ENCODE data around the gene DYNLT2B.
"Not testable (repeated sequence)": the region's sequence is repeated elsewhere in the genome, so short reads cannot be mapped to it uniquely, and the experiment has no call there.

Gene DYNLT2B

DNA sequence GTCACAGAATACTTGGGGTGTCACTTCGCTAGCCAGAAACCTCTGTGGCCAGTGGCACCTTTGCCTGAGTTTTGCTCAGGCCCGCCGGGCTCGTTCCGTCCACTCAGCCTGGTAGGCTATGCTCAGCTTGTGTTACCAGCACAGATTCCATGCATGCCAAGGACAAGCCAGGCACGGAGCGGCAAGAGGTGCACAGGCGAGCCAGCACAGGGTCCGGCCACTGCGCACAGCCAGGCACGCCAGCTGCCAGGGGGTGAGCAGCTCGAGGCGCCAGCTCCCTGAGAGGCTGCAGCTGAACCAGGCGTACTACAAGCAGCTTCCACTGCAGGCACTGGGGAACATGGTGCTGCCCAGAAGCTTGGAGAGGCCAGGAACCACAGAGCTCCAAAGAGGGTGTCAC lies 45.2 kb downstream of the DYNLT2B start:
- DNase-seq (ENCODE audit: low read depth, low spot score) = no peak

DNA sequence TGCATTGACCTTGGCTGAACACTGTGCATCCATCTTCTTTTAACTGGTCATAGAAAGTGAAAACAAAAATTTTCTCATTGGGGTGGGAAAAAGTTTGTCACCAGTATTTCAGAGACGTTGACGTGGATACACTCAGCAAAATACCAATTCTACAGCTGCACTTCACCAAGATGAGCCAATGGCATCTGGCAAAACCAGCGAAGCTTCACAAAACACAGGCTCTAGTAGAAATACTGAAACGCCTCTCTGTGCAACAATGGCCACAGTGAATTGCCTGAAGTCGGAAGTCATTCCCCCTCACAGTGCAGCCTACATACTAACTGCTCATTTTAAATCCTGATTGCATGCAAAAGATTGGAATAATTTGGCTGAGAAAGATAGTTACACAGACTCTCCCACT lies 47.5 kb downstream of the DYNLT2B start:
- no peak for DNase-seq (ENCODE audit: low read depth, low spot score)

DNA sequence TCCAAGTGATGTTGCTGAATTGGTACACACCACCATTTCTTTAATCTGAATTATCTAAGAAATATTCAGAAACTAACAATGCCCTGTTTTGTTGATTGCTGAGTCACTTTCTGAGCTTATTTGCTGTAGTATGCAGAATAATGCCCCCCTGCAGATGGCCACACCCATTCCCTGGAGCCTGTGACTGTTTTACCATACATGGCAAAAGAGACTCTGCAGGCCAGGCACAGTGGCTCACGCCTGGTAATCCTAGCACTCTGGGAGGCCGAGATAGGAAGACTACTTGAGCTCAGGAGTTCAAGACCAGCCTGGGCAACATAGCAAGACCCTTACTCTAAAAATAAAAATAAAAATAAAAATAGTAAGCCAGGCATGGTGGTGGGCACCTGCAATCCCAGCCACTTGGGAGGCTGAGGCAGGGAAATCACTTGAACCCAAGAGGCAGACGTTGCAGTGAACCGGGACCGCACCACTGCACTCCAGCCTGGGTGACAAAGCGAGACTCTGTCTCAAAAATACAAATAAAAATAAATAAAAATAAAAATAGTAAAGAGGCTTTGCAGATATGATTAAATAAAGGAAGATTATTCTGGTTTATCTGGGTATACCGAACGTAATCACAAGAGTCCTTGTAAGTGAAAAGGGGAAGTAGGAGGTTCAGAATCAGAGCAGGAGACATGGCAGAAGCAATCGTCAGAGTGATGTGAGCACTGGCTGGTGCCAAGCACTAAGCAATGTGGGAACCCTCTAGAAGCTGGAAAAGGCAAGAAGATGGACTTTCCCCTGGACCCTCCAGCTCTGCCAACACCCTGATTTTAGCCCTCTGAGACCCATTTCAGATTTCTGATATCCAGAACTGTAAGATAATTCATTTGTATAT lies 49.5 kb downstream of the DYNLT2B start:
- no peak for DNase-seq (ENCODE audit: low read depth, low spot score)

DNA sequence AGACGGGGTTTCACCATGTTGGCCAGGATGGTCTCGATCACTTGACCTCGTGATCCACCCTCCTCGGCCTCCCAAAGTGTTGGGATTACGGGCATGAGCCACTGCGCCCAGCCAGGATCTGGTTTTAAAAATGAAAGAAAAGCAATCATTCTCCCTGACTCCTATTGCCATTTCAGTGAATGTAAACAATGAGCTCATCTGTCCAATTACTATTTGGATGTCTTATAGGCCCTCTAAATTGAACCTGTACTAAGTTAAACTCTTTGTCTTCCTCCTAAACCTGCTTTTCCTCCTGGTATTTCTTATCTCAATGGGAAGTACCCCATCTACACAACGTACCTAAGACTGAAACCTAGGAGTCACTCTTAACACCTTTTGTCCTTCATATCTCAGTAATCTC lies 54.2 kb downstream of the DYNLT2B start:
- DNase-seq (ENCODE audit: low read depth, low spot score) = no peak

DNA sequence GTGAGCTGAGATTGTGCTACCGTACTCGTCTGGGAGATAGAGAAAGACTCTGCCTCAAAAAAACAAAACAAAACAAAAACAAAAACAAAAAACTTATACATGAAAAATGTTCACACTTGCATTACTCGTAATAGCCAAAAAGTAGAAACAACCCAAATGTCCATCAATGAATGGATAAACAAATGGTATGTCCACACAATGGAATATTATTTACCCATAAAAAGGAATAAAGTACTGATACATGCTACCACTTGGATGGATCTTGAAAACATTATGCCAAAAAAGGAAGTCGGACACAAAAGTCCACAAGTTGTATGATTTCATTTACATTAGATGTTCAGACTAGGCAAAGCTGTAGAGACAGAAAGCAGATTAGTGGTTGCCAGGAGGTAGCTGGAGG lies 57.3 kb downstream of the DYNLT2B start:
- no peak for DNase-seq (ENCODE audit: low read depth, low spot score)

DNA sequence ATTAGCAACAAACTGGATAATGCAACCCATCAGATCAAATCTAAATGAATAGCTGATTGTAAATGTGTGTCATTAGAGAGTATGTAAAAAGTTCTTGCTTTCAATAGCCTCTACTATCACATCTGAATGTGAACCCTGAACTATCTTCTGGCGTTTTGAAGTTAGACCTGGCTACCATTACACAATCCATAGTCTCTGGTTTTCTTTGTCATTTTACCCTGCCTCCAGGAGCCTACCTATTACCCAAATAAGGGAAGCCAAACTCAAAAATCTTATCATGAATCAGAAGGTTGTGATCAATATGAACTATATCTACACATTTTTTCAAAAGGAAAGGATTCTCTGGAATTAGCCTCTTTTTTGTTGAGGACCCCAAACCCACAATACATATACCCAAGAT lies 62.3 kb downstream of the DYNLT2B start:
- no peak for DNase-seq (ENCODE audit: low read depth, low spot score)

DNA sequence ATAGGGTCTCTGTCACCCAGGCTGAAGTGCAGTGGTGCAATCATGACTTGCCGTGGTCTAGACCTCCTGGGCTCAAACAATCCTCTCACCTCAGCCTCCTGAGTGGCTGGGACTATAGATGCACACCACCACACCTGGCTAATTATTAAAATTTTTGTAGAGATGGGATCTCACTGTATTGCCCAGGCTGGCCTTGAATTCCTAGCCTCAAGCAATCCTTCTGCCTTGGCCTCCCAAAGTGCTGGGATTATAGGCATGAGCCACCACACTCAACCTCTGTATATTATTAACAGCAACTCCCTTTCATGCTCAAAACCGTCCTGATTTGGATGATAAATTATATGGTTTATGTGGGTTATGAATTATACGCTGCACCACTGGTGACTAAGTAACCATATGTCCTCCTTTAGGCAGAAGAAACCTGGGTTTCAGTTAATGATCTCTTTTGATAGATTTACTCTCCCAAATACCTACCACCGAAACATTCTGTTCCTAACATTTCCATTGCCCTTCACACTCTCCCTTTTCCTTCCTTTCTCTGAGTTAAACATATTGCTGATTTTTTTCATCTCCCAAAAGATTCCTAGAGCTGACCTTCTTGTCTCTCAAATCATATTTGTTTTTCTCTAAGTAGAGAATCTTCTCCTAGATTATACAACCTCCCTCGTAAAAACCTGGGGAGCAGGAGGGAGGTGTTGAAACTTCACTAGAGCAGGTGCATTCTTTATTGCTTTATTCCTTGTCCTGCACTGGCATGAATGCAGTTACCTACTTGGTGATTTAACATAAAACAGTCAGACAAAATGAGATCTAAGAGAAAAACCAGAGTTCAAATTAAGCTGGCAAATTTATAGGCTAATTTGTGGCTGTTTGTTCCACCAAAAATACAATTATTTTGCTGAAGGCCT lies 63.4 kb downstream of the DYNLT2B start:
- DNase-seq (ENCODE audit: low read depth, low spot score) = no peak

DNA sequence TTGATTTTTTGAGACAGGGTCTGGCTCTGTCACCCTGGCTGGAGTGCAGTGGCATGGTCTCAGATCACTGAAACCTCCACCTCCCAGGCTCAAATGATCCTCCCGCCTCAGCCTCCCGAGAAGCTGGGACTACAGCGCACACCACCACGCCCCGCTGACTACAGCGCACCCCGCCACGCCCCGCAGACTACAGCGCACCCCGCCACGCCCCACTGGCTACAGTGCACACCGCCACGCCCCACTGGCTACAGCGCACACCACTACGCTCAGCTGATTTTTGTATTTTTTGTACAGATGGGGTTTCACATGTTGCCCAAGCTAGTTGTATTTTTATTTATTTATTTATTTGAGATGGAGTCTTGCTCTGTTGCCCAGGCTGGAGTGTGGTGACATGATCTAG lies 66.1 kb downstream of the DYNLT2B start:
- DNase-seq (ENCODE audit: low read depth, low spot score) = no peak

DNA sequence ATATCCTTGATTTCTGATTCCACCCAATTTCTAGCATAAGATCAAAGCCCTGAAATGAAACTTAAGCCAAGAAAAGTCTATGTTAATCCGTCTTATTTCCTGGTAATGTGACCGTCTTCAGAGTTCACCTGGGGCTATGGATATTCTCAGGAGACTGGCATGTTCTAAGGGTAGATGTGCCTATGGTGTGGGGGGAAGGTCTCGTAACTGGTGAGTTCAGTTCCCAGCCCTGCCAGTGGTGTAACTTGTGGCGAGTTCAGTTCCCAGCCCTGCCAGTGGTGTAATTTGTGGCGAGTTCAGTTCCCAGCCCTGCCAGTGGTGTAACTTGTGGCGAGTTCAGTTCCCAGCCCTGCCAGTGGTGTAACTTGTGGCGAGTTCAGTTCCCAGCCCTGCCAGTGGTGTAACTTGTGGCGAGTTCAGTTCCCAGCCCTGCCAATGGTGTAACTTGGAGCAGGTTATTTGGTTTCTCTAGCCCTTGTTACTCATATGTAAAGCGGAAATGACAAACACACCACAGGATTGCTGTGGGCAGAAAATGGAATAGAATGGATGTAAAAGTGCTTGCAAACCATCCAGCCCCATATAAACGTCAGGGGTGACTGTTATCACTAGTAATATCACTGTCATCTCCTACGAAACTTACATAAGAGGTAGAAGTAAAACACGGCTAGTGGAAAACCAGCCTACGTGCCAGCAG lies 71.3 kb downstream of the DYNLT2B start:
- DNase-seq (ENCODE audit: low read depth, low spot score) = no peak

DNA sequence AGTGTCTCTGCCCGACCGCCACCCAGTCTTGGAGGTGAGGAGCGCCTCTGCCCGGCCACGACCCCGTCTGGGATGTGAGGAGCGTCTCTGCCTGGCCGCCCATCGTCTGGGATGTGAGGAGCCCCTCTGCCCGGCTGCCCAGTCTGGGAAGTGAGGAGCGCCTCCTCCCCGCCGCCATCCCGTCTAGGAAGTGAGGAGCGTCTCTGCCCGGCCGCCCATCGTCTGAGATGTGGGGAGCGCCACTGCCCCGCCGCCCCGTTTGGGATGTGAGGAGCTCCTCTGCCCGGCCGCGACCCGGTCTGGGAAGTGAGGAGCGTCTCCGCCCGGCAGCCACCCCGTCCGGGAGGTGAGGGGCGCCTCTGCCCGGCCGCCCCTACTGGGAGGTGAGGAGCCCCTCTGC lies 73.9 kb downstream of the DYNLT2B start:
- DNase-seq (ENCODE audit: low read depth, low spot score) = not testable (repeated sequence)

DNA sequence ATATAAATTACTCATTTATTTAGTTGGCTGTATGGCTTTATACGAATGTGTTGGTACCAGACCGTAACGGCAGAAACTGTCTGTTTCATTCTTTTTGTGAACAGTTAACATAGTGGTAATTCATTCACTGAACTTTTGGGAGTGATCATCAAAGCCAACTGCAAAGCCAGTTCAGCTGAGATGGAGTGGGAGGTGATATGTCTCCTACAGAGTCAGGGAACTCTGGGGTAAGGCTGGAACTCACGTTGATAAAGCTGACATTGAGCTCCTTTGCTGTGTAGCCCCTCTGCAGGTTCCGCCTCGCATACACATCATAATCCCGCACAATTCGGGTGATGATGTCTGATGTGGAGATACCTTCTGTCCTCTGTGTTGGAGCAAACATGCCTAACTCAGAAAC lies 76.3 kb downstream of the DYNLT2B start:
- no peak for DNase-seq (ENCODE audit: low read depth, low spot score)
